ENCODE measurements around the gene CLCN7.

Gene CLCN7

GRCh38 chr16:1427473-1428461 lies 47.1 kb downstream of the CLCN7 start:
- peak; percentile 89 for DNase-seq

- peak; percentile 81 for DNase-seq
These were observed 47.9 kb downstream of the CLCN7 start for GRCh38 chr16:1426734-1427471.

GRCh38 chr16:1425616-1426370 lies 49.0 kb downstream of the CLCN7 start:
- DNase-seq, result peak; percentile 60

- DNase-seq, result peak; percentile 46
These were observed 50.8 kb downstream of the CLCN7 start for GRCh38 chr16:1424028-1424427.

GRCh38 chr16:1422076-1422475 lies 52.8 kb downstream of the CLCN7 start:
- no peak for DNase-seq

- peak; percentile 49 for DNase-seq
These were observed 54.7 kb downstream of the CLCN7 start for GRCh38 chr16:1420111-1420539.

- DNase-seq, result no peak
These were observed 58.3 kb downstream of the CLCN7 start for GRCh38 chr16:1416521-1416941.

- peak; percentile 65 for DNase-seq
These were observed 60.1 kb downstream of the CLCN7 start, which contains the start of gene UNKL for GRCh38 chr16:1414532-1415260. Gene UNKL (minus strand): TSS chr16:1414704. CDS start chr16:1414691, 13 bp downstream.

GRCh38 chr16:1413684-1414531 lies 60.9 kb downstream of the CLCN7 start:
- DNase-seq, result peak; percentile 76

- DNase-seq, result no peak
These were observed 62.0 kb downstream of the CLCN7 start for GRCh38 chr16:1412847-1413246.

- peak; percentile 31 for DNase-seq
These were observed 66.5 kb downstream of the CLCN7 start for GRCh38 chr16:1408171-1408837.

GRCh38 chr16:1407753-1408152 lies 67.1 kb downstream of the CLCN7 start:
- DNase-seq, result no peak

- DNase-seq, result no peak
These were observed 71.1 kb downstream of the CLCN7 start for GRCh38 chr16:1403733-1404132.

GRCh38 chr16:1403036-1403435 lies 71.8 kb downstream of the CLCN7 start:
- no peak for DNase-seq

GRCh38 chr16:1401758-1402154 lies 73.1 kb downstream of the CLCN7 start:
- no peak for DNase-seq

GRCh38 chr16:1401061-1401757 lies 73.6 kb downstream of the CLCN7 start:
- no peak for DNase-seq

- DNase-seq, result no peak
These were observed 75.8 kb downstream of the CLCN7 start for GRCh38 chr16:1398826-1399581.

GRCh38 chr16:1398351-1398750 lies 76.5 kb downstream of the CLCN7 start:
- DNase-seq, result no peak

GRCh38 chr16:1397779-1398178 lies 77.0 kb downstream of the CLCN7 start:
- DNase-seq, result no peak
